Uterus (tissue), 4 donors: Measurements from ENCODE around the gene KITLG. TPM values are rescaled to one million over a fixed set of nuclear protein-coding genes. Genes with fewer than 3 reads are reported as not detected.

Experiments
- DNase-seq, 2 donors: peaks; one replicate each; pipeline ENCODE4 v3.0.0-alpha.2; 2019 to 2020
- H3K27ac ChIP-seq, 2 donors: fragments of 200-600 bp; sonication (generic); 1 replicate in 1 of 2; 2 replicates in 1 of 2; pipeline ENCODE4 v1.5.1; 2016 to 2018
- H3K27me3 ChIP-seq, 2 donors: fragments of 200-600 bp; sonication (generic); one replicate each; pipeline ENCODE4 v1.5.1; 2018 to 2019; ENCODE audit warnings: control low read depth in 1 of 2
- H3K36me3 ChIP-seq, 2 donors: fragments of 200-600 bp; sonication (generic); one replicate each; pipeline ENCODE4 v1.5.1; 2019; ENCODE audit warnings: control low read depth in 1 of 2
- H3K4me1 ChIP-seq, 2 donors: fragments of 200-600 bp; sonication (generic); one replicate each; pipeline ENCODE4 v1.5.1; 2018 to 2019; ENCODE audit warnings: control low read depth in 1 of 2
- H3K4me3 ChIP-seq, 2 donors: fragments of 200-600 bp; sonication (generic); 1 replicate in 1 of 2; 2 replicates in 1 of 2; pipeline ENCODE4 v1.5.1; 2018 to 2019; ENCODE audit warnings: mild to moderate bottlenecking in 1 of 2
- H3K9me3 ChIP-seq, 2 donors: fragments of 200-600 bp; sonication (generic); one replicate each; pipeline ENCODE4 v1.5.1; 2019; ENCODE audit warnings: control low read depth in 1 of 2
- CTCF ChIP-seq, 4 experiments: fragments of 200-600 bp in 2 of 4; fragments of 450-650 bp in 2 of 4; sonication (generic) in 2 of 4; IDR thresholded peaks; one replicate each; pipeline ENCODE4 v1.5.1; 2016 to 2019; ENCODE audit warnings: antibody characterized with exemption in 4 of 4, mild to moderate bottlenecking in 2 of 4, moderate library complexity in 1 of 4
- POLR2A ChIP-seq, 2 donors: fragments of 450-650 bp; IDR thresholded peaks; one replicate each; pipeline ENCODE4 v1.6.1; 2016; ENCODE audit warnings: antibody characterized with exemption in 2 of 2, mild to moderate bottlenecking in 1 of 2, moderate library complexity in 1 of 2
- intact Hi-C: fragments of 100-400 bp; cut with DNase I; formaldehyde crosslinking; loops from one replicate; pipeline ENCODE4 v1.15.1; 2023; ENCODE audit warnings: low total_unique reads
- total RNA-seq, 4 donors: library from RNA; depleted of rRNA in 3 of 4; stranded (reverse); fragments of >200 nt in 3 of 4; gene quantifications; one replicate each; pipeline versions ENCODE4 v1.1.0 to v1.2.4, GENCODE V29; 2014 to 2023
- donor health status: DM: yes; HTN: yes; CAD: no.

KITLG gene
- total RNA-seq, 4 donors from 2014 or later: 19.0 to 51.2 (median 35.8) TPM

DNA sequence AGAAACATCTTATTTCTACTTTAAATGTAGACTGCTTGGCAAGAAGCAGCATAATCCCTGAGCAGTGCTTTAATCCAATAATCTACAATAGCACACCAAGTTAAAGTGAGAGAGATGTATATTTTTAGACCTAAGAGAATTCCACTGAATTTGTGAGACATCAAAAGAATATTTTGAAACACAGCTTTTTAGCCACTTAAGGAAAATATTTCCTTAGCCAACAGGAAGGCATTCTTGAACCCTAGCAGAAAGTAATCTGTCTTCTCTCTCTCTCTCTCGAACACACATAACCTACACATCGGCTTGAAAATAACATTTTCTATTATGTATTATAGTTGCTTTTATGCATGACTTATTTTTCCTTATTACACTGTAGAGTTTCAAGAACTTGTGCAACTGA lies 34.0 kb downstream of the KITLG start:
- H3K27ac ChIP-seq: no peak overlapping the region
- no peak for TF ChIP-seq POLR2A (IDR thresholded peaks at IDR 0.05)
- no peak for TF ChIP-seq CTCF (IDR thresholded peaks at IDR 0.05)
- DNase-seq: no peak
- H3K4me1 ChIP-seq: no peaks in the 10 kb centered on the region
- intact Hi-C loops: no loop called here
- H3K27me3 ChIP-seq: no peaks in the 10 kb centered on the region
- no peaks in the 10 kb centered on the region for H3K36me3 ChIP-seq
- H3K9me3 ChIP-seq: no peaks in the 10 kb centered on the region
- H3K4me3 ChIP-seq: no peak overlapping the region

- intact Hi-C loops: no loop called here
- TF ChIP-seq POLR2A (IDR thresholded peaks at IDR 0.05) (no peak), CTCF (IDR thresholded peaks at IDR 0.05) (no peak)
- no peaks in the 10 kb centered on the region for H3K27me3 ChIP-seq
- H3K4me1 ChIP-seq: no peaks in the 10 kb centered on the region
- no peak overlapping the region for H3K4me3 ChIP-seq
- DNase-seq: no peak
- no peaks in the 10 kb centered on the region for H3K36me3 ChIP-seq
- no peak overlapping the region for H3K27ac ChIP-seq
- no peaks in the 10 kb centered on the region for H3K9me3 ChIP-seq
Measured at GRCh38 chr12:88544991-88545980, 35.0 kb downstream of the KITLG start.

DNA sequence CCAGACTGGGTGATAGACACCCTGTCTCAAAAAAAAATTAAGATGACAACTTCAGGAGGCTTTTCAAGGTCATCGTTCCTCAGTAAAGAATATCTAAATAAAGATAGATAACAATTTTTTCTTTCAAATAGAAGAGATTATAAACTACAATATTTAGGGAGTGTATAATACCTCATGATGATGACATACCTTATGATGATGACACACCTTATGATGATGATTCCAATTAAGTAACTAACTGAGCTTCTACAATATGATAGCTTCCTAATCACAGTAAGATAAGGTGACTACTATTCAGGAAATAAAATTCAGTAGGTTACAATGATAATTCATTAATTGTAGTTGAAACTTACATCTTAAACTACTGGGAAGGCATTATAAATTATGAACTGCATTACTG lies 40.4 kb downstream of the KITLG start:
- Histone ChIP-seq H3K4me3 (no peak overlapping the region), H3K4me1 (no peaks in the 10 kb centered on the region), H3K27me3 (no peaks in the 10 kb centered on the region), H3K27ac (no peak overlapping the region), H3K9me3 (no peaks in the 10 kb centered on the region), H3K36me3 (no peaks in the 10 kb centered on the region)
- DNase-seq: no peak
- TF ChIP-seq CTCF (IDR thresholded peaks at IDR 0.05) (no peak), POLR2A (IDR thresholded peaks at IDR 0.05) (no peak)
- intact Hi-C loops: no loop called here

DNA sequence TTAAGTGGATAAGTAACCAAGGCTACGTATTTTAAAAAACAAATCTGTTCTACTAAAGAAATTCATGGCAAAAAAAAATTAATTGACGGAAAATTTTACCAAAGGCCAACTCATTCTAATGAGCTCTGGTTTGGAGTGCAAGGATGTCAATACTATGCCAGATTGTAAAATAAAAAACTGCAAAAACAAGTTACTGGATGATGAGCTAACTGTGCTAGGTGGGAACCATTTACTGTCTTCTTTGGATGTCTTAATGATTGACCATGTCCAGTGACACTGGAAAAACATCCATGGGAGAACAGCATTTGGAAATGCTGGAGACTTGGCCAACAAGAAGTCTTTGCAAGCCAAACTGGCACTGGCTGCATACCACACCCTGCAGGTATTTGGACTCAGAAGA lies 41.6 kb downstream of the KITLG start:
- DNase-seq: no peak
- Histone ChIP-seq H3K4me3 (no peak overlapping the region), H3K4me1 (no peaks in the 10 kb centered on the region), H3K27me3 (no peaks in the 10 kb centered on the region), H3K27ac (no peak overlapping the region), H3K36me3 (no peaks in the 10 kb centered on the region), H3K9me3 (no peaks in the 10 kb centered on the region)
- intact Hi-C loops: no loop called here
- no peak for TF ChIP-seq CTCF (IDR thresholded peaks at IDR 0.05)
- no peak for TF ChIP-seq POLR2A (IDR thresholded peaks at IDR 0.05)

DNA sequence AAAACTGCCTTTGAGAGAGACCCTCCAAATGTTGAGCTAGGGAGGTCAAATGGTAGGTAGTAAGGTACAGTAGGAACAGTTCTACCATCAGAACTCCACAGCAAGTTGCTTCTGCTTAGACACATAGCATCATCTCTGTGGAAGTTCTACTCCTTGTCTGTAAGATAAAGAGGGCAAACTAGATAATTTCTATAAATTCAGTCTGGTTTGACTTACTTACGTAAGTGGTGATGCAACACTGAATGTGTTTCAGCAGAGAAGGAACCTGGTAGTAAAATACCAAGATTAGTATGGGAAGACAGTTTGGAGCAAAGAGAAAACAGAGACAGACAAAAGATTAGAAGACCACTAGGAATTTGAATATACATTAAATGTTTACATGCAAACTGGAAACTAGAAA lies 42.0 kb downstream of the KITLG start:
- intact Hi-C loops: no loop called here
- no peak for TF ChIP-seq POLR2A (IDR thresholded peaks at IDR 0.05)
- no peak for TF ChIP-seq CTCF (IDR thresholded peaks at IDR 0.05)
- Histone ChIP-seq H3K36me3 (no peaks in the 10 kb centered on the region), H3K4me3 (no peak overlapping the region), H3K4me1 (no peaks in the 10 kb centered on the region), H3K27me3 (no peaks in the 10 kb centered on the region), H3K9me3 (no peaks in the 10 kb centered on the region), H3K27ac (no peak overlapping the region)
- DNase-seq: no peak
